Activated T-helper 9 cell treated with anti-CD3 and anti-CD28 coated beads, Interleukin-2, amount 50 U/mL, for 16 hours (primary cell): ENCODE data around the gene NSD2.
"Not testable (repeated sequence)": the region's sequence is repeated elsewhere in the genome, so short reads cannot be mapped to it uniquely, and the experiment has no call there.

ENCODE experiments used
- DNase-seq: peaks from one replicate; pipeline ENCODE4 v3.0.0-alpha.2; 2020; ENCODE audit warnings: low read depth

Gene NSD2

GRCh38 chr4:1870578-1871443 lies at the start of gene NSD2:
TSS of gene NSD2 (plus strand) at chr4:1871393. CDS start at chr4:1900655, 29,262 bp downstream.
- DNase-seq, result peak; percentile 85

DNA sequence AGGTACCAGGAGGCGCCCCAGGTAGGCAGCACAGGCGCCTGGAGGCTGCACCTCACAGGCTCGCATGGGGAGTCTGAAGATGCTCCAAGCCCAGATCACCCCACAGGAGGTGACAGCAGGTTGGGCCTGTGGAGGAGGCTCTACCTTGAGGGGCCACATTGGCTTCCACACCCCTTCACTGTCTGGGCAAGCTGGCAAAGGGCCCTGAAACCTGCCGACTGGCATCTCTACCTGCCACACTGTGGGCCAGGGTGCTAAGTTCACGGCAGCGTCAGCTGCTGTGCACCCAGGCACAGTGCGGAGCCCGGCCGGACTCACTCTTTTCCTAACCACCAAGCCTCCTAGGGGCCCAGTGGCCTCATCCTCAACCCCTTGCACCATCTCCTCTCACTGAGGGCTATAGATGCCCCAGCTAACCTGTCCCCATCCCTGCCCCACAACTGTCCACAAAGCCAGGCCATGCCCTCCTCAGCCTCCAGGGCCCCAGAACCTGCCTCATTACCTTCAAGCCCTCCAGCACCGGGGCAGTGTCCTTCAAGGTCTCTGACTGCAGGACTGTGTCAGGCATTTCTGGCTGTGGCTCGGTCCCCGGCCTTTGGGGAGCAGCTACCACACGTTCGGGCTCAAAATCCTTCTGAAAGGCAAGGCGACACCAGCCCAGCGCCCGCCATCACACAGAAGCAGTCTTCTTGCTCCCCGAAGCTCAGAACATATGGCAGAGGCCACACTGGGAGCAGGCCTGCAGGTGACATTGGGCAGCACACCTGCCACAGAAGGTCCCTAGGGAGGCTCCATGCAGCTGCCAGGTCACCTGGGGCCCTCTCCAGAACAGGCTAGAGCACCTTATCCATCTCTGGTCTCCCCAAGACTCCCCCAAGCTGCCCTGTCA lies 49.3 kb upstream of the NSD2 start:
- no peak for DNase-seq

DNA sequence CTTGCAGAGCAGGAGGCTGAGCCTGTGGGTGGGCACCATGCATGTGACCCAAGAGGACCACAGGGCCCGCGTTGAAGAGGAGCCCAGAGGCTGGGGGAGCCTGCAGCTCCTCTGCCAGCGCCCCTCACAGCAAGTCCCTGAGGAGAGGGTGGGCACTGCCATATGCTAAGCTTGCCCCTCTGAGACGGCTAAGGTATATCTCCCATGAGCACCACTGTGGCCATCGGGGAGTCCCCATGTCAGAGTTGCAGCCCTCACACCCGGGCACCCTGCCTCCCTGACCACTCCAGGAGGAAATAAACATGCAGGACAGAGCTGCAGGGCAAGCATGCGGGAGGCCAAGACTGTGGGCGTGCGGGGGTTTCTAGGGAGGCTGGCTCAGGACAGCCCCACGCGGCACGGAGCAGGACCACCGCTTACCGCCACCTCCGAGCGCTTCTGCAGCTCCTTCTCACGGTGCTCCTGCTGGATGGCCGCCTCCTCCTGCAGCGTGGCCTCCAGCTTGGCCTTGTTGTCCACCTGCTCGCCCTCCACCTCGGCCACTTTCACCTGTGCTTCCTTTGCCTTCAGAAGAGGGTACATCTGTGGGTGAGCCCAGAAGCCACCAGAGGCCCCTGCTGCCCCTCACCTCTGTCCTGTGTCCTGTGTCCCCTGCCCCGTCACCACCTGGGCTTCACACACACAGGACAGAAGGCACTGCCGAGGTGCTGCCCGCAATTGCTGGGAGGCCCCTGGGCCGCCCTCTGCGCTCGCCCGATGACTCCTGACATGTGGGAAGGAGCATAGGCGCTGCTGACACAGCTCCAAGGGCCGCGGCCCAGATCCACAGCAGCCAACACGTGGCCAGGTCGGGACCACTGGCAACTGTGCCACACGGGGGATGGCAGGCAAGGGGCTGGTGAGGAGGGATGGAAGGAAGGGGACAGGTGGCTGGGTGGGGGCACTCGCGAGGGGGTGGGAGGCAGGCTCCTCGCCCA lies 48.3 kb upstream of the NSD2 start:
- no peak for DNase-seq

GRCh38 chr4:1823545-1823932 lies 47.7 kb upstream of the NSD2 start:
- DNase-seq, result no peak

DNA sequence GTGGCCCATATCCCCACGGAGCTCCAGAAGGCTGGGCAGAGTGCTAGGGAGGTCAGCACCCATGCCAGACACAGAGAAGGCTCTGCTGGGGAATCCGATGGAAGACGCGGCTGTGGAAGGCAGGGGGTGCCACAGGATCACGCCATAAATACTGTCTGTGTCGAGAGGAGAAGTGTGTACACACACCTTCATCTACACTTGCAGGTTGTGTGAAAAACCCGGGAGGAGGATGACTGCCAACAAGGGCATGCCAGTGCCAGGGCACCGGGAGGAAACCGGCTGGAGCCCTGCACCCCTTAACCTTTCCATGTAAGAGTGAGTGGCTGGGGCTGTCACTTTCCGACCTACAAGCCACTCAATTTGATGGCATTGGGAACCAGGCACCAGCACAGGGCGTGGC lies 46.4 kb upstream of the NSD2 start:
- no peak for DNase-seq

GRCh38 chr4:1825326-1825725 lies 45.9 kb upstream of the NSD2 start:
- DNase-seq, result no peak

DNA sequence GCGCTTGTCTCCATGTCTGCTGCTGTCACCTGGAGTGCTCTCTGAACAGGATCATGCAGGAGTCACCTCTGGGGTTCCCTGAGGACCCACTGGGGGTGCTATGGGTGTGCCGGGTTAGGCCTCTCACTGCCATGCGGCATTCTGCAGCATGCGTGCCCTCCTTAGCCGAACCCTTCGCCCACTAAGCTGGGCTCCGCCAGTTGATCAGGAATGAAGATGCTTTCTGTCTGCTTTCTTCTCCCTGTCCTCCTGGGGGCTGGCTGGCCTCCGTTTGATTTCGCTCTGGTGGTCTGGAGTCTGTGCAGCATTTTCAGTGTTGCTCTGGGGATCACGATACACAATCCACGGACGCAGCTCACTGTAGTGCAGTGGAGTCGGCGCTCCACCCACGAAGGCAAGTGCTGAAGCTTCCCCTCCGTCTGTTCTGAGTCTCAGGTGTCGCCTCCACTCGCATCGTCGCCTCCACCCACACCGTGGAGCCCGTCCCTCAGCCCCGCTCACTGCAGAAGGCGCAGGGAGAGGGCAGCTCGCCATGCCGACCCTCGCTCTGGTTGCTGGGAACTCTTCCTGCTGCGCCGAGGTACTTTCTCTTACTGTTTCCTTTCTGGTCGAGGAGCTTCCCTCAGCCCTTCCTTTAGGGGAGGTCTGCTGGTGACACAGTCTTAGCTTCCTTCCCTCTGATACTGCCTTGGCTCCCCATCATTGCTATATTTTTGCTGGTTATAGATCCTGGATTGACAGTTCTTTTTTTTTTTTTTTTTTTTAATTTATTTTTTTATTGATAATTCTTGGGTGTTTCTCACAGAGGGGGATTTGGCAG lies 44.5 kb upstream of the NSD2 start:
- no peak for DNase-seq

- DNase-seq, result no peak
Observed at GRCh38 chr4:1830234-1830633, 41.0 kb upstream of the NSD2 start.

DNA sequence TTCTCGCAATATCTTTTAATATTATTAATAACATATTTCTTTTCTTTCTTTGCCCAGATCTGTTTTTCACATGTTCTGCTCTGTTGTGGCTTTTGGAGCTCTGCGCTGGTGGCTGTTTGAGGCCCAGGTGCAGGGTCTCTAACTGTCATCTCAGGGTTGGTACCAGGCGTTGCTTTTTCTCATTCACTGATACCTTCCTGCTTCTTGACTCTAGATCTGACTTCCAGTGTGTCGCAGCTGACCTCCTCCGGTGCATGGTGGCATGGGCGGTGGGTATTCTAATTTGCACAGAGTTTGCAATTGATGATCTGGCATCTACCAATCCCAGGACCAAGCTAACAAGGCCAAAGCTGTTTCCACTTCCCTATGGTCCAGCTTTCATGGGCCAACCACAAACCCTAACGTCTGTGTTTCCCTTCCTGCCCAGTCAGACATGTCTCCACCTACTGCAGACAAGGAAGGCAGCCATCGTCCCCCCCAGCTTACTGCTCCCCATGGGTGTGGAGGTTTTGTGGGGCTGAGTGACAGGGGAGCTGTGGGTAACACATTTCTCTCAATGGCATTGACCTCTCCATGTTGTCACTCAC lies 40.5 kb upstream of the NSD2 start:
- no peak for DNase-seq

DNA sequence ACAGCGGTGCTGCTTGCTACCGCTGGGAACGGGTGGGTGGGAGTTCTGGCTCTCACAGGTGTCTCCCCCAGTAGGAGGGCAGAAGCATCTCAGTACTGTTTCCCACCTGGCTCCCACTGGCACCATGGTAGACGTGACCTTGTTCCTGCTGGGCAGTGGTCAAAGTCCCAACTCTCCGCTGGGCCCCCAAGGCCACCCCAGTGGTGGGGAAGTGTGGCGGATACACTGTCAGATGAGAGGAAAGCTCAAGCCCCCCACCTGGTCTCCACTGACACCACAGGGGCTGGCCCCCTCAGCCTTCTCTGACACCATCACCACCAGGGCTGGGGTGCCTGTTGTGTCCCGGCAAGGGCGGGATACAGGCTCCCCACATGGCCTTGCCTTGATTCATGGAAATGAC lies 39.9 kb upstream of the NSD2 start:
- DNase-seq, result no peak

DNA sequence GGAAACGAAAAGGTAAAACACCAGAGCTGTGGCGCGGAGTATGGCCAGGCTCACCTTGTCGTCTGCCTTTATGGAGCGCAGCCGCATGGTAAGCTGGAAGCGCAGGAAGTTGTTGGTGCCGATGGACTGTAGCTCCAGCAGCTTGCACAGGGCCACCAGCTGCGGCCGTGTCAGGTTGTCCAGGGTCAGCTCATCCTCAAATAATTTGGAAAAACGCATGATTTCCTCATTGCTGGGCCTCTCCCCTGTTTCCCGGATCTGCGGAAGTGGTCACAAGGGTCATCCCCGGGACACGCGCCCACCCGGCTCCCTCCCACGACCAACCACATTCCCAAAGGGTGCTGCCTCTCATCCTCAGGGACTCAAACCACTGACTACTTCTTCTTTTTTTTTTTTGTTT lies 38.5 kb upstream of the NSD2 start:
- DNase-seq, result no peak

GRCh38 chr4:1833307-1834046 lies 37.7 kb upstream of the NSD2 start:
- DNase-seq, result no peak

DNA sequence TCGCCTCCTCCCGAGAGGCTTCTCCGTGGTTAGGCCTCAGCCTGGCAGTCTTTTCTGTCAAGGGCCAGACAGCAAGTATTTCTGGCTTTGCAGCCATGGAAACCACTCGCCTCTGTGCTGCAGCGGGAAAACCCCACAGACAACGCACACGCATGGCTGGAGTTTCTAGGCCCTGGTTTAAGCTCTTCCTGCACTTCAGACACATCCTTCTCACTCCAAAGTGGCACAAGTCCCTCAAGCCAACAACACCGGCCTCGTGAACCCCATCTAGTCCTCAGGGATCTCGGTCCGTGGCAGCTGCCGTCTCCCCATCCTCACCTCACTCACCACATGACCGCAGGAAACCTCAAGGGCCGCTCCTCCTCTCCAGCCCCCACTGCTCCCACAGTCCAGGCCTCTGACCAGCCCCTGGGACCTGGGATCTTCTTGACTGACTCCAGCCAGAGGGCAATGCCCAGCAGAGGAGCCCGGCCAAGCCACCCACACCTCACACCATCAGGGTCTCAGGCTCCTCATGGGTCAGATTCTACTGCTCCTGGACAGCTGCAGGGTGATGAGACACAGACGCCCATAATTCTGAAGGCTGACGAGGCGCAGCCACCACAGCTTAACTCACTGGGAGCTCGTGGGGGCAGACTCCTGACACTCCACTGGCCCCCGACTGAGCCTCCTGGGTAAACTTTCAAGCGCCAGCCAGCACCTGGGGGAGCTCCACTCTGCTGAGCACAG lies 37.0 kb upstream of the NSD2 start:
- DNase-seq, result no peak

GRCh38 chr4:1835836-1836235 lies 35.4 kb upstream of the NSD2 start:
- not testable (repeated sequence) for DNase-seq

GRCh38 chr4:1836650-1837049 lies 34.5 kb upstream of the NSD2 start:
- DNase-seq, result no peak

- DNase-seq, result no peak
Observed at GRCh38 chr4:1837069-1837468, 34.1 kb upstream of the NSD2 start.

- no peak for DNase-seq
Observed at GRCh38 chr4:1839282-1839681, 31.9 kb upstream of the NSD2 start.

DNA sequence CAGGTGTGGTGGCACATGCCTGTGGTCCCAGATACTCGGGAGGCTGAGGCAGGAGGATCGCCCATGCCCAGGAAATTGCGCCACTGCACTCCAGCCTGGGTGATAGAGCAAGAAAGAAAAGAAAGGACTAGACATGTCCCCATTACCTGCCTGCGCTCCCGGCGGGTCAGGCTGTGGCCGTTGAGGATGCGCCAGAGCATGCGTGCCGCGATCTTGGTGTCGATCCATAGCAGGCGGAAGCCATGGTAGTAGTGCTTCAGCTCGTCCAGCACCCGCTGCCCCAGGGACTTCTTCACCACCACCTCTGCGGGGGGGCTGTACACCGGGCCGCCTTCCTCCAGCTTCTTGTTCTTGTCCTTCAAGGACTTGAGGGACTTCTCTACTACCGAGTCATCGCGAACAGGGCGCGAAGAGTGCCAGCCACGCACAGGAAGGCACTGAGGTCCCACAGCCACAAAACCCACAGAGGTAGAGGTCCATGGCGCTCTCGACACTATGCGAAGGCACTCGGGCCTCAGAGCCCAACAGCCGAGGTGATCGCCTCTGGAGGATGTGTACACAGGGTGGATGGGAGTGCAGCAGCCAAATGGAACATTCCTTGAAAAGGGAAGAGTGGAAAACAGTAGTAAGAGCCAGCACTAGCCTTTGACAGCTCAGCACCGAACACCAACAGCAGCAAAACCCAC lies 29.8 kb upstream of the NSD2 start:
- no peak for DNase-seq

DNA sequence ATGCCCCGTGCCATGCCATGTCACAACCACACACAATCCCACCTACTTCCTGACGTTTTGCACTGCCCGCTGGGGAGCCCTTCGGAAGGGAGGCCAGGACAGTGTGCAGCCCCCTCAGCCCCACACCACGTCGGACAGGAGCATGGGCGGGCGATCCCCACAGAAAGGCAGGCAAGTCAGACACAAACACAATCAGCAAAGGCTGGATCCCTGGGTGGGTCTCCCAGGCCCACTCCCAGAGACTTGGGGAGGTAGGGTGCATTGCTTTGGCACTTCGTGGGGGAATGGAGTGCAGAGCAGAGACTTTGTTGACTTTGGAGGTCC lies 29.3 kb upstream of the NSD2 start:
- no peak for DNase-seq
